HG02852 (cell line): ENCODE measurements around the gene ACTR6.

Experiments
- ATAC-seq: cut with Tn5 transposase; IDR thresholded peaks from one replicate; pipeline ENCODE4 v1.9.1; 2021; ENCODE audit warnings: mild to moderate bottlenecking, moderate library complexity; ENCODE audit not compliant: unreplicated experiment

ACTR6 gene

DNA sequence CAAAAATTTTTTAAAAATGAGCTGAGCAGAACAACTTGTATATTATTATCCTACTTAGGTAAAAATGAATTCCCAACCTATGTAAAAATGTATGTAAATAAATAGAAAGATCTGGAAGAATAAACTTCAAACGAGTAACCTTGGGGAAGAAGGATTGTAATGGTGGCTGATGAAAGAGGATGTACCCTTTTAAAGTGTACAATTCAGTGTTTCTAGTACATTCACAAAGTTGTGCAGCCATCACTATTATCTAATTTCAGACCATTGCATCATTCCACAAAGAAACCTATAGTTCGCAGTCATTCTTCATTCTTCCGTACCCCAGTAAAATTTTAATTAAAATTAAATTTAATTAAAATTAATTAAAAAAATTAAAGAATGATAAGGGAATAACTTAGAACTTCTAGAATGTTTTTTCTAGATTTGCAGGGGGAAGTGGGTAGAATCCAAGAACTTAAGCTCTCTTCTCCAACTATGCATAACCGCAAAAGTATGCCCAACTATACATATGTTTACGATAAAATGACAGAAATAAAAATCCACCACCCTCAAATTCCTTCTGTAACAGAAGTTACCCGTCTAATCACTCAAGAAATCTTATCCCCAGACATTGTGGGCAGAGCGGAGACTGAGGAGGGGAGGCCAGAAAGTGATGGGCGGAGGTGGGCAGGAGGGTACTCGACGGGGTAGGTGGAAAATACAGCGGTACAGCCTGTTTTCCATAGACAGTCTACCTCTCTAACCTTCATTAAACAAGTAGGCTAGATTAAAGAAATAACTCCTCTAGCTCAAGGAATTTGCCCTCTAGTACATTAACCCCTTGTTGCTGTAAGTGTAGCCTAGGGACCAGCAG lies 65.3 kb downstream of the ACTR6 start:
- peak; percentile 7 for ATAC-seq

DNA sequence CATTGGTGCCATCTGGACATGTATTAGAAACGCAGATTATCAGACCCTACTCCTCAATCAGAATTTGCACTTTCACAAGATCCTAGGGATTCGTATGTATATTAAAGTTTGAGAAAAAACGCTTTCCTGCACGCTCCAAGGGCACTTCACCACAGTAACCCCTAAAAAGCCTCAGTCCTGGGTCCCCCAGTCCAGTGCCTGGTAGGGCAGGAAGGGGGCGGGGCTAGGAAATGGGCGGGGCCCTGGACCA lies 65.9 kb downstream of the ACTR6 start:
- ATAC-seq: peak; percentile 77

DNA sequence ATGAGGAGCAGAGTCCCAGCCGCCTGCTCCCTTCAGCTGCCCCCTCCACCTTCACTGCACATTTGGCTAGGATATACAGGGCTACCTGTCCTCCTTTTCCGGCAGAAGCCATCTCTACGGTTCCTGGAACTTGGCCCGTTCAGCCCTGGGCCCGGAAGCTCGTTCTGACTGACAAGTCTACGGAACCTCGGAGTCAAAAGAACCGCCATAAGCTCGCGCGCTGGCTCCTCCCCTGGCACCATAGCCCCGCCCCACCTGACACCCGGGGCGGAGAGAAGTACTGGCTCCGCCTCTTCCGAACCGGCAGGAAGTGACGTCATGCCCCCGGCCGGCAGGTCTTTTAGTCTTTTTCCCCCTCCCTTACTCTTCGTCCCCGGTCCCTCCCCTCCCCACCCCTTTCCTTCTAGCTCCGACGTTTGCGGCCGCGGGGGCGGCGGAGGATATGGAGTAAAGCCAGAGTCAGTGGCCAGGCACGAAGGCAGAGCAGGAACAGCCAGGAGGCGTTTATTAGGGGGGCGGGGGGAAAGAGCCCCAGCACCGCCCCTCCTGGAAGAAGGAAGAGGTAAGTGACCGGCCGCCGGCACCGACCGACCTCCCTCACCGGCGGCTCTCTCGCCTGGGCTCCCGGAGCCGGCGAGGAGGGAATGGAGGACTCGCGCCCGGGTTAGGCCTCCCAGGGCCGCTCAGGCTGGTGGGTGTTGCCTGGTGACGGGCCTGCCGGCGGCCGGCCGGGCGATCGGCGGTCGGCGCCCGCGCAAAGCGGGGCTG lies 66.4 kb downstream of the ACTR6 start, which contains the start of the genes DEPDC4 and SCYL2:
Gene DEPDC4 (minus strand): TSS at position 245 of the 768 bp plus-strand sequence. CDS start 3 bp downstream, at position 242.
Gene SCYL2 (plus strand): TSS at position 343 of the 768 bp plus-strand sequence. CDS start 15,794 bp downstream, outside the sequence.
- peak; percentile 91 for ATAC-seq

DNA sequence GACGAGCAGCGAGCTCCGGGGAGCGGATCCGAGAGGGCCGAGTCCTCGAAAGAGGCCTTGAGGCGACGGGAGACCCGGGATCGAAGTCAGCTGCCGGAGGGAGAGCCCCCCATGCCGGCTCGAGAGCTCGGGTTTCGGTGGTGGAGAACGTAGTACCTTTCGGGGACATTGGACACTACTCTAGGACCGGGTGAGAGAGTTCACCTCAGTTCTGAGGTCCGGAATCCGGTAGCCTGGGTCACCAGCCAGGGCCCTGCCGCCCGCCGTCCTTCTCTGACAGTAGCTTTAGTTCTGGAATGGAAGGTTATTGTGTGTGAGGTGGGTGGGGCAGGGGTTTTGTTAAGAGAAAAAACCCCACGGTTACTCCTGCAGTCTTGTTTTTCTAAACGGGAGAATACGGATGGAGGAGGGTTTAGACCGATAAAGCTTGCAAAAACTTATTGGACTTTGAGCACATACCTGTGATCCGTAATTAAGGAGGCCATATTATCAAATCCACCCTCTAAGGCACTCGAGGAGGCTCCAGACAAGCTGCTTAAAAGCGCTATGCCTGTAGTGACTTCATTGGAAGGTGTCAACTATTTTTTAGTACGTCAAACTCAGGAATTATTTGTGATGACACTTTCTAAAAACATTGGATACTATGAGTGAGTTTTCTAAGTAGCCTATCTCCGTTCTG lies 67.1 kb downstream of the ACTR6 start:
- peak; percentile 11 for ATAC-seq

DNA sequence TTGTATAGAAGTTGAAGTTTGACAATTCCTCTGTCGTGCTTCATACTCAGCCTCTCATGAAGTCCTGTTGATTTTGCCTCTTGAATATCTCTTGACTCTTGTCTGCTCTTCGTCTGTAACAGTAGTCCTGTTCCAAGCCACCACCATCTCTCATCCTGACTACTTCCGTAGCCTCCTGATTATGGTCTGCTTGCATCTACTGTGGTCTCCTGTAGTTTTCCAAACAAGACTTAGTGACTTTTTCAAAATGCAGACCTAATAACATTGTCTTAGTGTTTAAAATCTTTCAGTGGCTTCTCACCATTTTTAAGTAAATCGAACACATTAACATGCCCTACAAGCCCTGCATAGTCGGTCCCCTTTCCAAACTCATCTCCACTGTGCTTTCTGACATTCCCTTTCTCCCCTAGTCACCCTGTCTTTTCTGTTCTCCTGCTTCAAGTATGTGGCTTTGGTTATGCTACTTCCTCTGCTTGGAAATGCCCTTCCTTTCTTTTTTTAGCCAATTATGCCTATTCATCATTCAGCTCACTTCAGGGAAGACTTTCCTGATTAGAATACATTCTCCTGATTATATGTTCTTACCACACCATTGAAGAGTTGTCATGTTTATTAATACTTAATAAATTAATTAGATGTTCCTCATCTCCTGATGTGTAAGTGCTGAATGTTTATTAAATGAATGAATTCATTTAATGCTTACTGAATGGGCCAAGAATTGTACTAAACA lies 68.4 kb downstream of the ACTR6 start:
- ATAC-seq: no peak

DNA sequence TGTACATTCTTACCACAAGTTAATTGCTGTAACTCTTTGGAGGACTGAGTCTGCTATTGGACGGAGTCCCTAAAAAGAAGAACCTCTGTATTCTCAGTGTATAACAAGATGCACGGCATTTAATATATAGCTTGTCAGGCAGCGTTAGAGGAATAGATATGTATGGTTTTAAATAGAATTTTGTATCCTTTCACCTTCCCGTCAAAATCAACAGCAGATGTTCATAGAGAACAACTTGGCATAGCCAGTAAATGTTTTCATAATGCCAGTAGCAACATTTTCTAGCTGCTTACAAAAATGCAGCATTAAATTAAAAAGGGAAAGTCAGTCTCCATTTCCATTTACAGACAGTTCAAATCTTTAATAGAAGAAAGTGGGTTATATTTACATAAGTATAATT lies 73.2 kb downstream of the ACTR6 start:
- ATAC-seq: no peak
